Measurements from ENCODE around the gene SEC24B.

DNA sequence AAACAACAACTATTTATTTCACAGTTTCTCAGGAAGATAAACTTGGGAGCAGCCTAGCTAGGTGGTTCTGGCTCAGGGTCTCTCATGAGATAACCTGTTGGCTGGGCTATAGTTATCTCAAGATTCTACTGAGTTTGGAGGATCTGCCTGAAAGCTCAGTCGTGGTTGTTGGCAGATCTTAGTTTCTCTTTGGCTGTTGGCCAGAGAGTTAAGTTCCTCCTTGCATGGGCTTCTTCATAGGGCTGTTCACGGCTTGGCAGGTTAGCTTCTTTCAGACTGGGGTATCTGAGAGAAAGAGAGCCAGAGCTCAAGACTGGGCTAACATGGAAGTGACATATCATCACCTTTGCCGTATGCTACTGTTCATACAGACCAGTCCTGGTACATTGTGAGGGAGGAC is 28.7 kb downstream of the SEC24B start:
- TF ChIP-seq GATA2 (IDR thresholded peaks at IDR 0.05; ENCODE audit: low read depth, low read length) = no peak
- no peak for TF ChIP-seq GATA3 (IDR thresholded peaks at IDR 0.05; ENCODE audit: low read depth, low read length)
